Measurements from ENCODE around the gene VKORC1. TPM values are rescaled to one million over a fixed set of nuclear protein-coding genes. Genes with fewer than 3 reads are reported as not detected.

Gene VKORC1
- total and polyA plus RNA-seq, 10 donors = 23.5 to 74.2 (median 51.6) TPM

DNA sequence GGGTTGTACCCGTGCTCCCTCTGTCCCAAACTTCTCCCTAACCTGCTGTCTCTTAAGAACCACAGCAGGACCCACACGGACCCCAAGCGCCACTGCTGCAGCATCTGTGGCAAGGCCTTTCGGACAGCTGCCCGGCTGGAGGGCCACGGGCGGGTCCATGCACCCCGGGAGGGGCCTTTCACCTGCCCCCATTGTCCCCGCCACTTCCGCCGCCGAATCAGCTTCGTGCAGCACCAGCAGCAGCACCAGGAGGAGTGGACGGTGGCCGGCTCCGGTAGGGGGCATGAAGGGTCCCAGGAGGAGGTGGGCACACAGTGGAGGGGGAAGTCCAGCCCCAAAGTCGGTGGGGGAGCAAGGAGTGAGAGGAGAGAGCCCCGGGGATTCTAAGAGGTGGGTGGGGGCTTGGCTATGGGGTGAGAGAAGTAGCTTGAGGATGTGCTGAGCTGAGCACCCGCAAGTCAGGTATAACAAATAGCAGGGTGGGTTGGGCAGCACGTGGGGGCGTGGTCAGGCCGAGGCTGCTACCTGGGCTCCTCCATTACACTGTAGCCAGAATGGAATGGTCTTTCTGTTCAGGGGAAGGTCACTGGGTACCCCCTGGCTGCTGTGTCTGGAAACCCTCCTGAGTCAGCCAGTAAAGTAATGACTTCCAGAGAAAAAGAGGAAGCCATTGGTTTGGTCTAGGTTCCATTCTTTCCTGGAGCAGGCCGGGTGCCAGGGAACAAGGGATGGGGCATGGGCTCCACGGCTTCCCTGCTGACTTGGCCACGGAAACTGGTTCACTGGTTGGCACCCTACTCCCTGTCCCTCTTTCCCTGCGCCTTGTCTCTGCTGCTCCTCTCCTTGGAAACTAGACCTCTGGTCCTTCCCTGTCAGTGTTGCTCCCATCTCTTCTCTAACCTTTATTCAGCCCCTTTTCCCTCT, 12.9 kb downstream of the VKORC1 start:
- H3K36me3 ChIP-seq = peaks cover 0 to 100% (median 80%) of the 10 kb centered on the region in 6 donors
- intact Hi-C loops (cut with DNase I; ENCODE audit: low total_unique reads) = no loop called here
- DNase-seq = peak; percentile 70
- no peaks in the 10 kb centered on the region for H3K27me3 ChIP-seq (replicated peaks in 1 of 7)
- no peak overlapping the region for H3K27ac ChIP-seq
- TF ChIP-seq POLR2AphosphoS5 (IDR thresholded peaks at IDR 0.05) (peak in 1 of 3 donors; percentile 61), POLR2A (IDR thresholded peaks at IDR 0.05) (no peak)
- no peak overlapping the region for H3K4me3 ChIP-seq
- H3K9me3 ChIP-seq = no peaks in the 10 kb centered on the region
- 84 to 93% (median 88%) methylated on average over 26 of the region's 26 CpGs for WGBS, 5 donors
- peaks cover 0 to 69% (median 24%) of the 10 kb centered on the region in 6 donors for H3K4me1 ChIP-seq

DNA sequence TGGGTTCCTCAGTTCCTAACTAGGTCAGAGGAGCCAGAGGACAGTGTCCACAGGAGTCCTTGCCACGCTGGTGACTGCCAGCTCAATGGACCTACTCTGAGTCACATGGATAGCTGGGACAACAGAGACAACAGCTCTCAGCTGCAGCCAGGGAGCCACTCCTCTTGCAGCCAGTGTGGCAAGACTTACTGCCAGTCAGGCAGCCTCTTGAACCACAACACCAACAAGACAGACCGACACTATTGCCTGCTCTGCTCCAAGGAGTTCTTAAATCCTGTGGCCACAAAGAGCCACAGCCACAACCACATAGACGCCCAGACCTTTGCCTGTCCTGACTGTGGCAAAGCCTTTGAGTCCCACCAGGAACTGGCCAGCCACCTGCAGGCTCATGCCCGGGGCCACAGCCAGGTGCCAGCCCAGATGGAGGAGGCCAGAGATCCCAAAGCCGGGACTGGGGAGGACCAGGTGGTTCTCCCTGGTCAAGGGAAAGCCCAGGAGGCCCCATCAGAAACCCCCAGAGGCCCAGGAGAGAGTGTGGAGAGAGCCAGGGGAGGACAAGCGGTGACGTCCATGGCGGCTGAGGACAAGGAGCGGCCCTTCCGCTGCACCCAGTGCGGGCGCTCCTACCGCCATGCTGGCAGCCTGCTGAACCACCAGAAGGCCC, 13.7 kb downstream of the VKORC1 start:
- DNase-seq = peak; percentile 59
- no peaks in the 10 kb centered on the region for H3K27me3 ChIP-seq (replicated peaks in 1 of 7)
- H3K4me1 ChIP-seq = peaks cover 0 to 77% (median 30%) of the 10 kb centered on the region in 6 donors
- H3K27ac ChIP-seq = no peak overlapping the region
- peaks cover 0 to 100% (median 84%) of the 10 kb centered on the region in 6 donors for H3K36me3 ChIP-seq
- WGBS, 5 donors = 89 to 95% (median 95%) methylated on average over 11 to 13 of the region's 13 CpGs
- no peaks in the 10 kb centered on the region for H3K9me3 ChIP-seq
- TF ChIP-seq POLR2AphosphoS5 (IDR thresholded peaks at IDR 0.05) (peak in 1 of 3 donors; percentile 3), POLR2A (IDR thresholded peaks at IDR 0.05) (no peak)
- no peak overlapping the region for H3K4me3 ChIP-seq
- intact Hi-C loops (cut with DNase I; ENCODE audit: low total_unique reads) = no loop called here

DNA sequence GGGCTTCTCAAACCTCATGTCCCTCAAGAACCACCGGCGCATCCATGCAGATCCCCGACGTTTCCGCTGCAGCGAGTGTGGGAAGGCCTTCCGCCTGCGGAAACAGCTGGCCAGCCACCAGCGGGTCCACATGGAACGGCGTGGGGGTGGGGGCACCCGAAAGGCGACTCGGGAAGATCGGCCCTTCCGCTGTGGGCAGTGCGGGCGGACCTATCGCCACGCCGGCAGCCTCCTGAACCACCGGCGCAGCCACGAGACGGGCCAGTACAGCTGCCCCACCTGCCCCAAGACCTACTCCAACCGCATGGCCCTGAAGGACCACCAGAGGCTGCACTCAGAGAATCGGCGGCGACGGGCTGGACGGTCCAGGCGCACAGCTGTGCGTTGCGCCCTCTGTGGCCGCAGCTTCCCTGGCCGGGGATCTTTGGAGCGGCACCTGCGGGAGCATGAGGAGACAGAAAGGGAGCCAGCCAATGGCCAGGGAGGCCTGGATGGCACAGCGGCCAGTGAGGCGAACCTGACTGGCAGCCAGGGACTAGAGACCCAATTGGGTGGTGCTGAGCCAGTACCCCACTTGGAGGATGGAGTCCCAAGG, 14.5 kb downstream of the VKORC1 start:
- H3K27me3 ChIP-seq (replicated peaks in 1 of 7) = no peaks in the 10 kb centered on the region
- no peak overlapping the region for H3K27ac ChIP-seq
- peak; percentile 76 for DNase-seq
- intact Hi-C loops (cut with DNase I; ENCODE audit: low total_unique reads) = no loop called here
- WGBS, 5 donors = 92 to 97% (median 95%) methylated on average over 11 to 40 of the region's 40 CpGs
- H3K4me1 ChIP-seq = peaks cover 4 to 84% (median 37%) of the 10 kb centered on the region in 6 donors
- TF ChIP-seq POLR2AphosphoS5 (IDR thresholded peaks at IDR 0.05) = peak in 1 of 3 donors; percentile 61
- TF ChIP-seq, protein P1, sequence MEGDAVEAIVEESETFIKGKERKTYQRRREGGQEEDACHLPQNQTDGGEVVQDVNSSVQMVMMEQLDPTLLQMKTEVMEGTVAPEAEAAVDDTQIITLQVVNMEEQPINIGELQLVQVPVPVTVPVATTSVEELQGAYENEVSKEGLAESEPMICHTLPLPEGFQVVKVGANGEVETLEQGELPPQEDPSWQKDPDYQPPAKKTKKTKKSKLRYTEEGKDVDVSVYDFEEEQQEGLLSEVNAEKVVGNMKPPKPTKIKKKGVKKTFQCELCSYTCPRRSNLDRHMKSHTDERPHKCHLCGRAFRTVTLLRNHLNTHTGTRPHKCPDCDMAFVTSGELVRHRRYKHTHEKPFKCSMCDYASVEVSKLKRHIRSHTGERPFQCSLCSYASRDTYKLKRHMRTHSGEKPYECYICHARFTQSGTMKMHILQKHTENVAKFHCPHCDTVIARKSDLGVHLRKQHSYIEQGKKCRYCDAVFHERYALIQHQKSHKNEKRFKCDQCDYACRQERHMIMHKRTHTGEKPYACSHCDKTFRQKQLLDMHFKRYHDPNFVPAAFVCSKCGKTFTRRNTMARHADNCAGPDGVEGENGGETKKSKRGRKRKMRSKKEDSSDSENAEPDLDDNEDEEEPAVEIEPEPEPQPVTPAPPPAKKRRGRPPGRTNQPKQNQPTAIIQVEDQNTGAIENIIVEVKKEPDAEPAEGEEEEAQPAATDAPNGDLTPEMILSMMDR (IDR thresholded peaks at IDR 0.05 in 8 of 11, conservative IDR thresholded peaks at IDR 0.05 in 3 of 11) = no peak
- H3K9me3 ChIP-seq = no peaks in the 10 kb centered on the region
- H3K36me3 ChIP-seq = peaks cover 0 to 96% (median 83%) of the 10 kb centered on the region in 6 donors
- no peak overlapping the region for H3K4me3 ChIP-seq

DNA sequence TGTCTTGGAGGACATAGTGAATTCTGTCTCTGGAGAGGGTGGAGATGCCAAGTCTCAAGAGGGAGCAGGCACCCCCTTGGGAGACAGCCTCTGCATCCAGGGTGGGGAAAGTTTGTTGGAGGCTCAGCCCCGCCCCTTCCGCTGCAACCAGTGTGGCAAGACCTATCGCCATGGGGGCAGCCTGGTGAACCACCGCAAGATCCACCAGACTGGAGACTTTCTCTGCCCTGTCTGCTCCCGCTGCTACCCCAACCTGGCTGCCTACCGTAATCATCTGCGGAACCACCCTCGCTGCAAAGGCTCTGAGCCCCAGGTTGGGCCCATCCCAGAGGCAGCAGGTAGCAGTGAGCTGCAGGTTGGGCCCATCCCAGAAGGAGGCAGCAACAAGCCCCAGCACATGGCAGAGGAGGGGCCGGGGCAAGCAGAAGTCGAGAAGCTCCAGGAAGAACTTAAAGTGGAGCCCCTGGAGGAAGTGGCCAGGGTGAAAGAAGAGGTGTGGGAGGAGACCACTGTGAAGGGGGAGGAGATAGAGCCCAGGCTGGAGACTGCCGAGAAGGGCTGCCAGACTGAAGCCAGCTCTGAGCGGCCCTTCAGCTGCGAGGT, 15.2 kb downstream of the VKORC1 start:
- TF ChIP-seq, protein P1 (IDR thresholded peaks at IDR 0.05 in 8 of 11, conservative IDR thresholded peaks at IDR 0.05 in 3 of 11) = no peak
- TF ChIP-seq POLR2AphosphoS5 (IDR thresholded peaks at IDR 0.05) = no peak
- no peak for TF ChIP-seq POLR2A (IDR thresholded peaks at IDR 0.05)
- Histone ChIP-seq H3K4me3 (no peak overlapping the region), H3K27me3 (replicated peaks in 1 of 7) (no peaks in the 10 kb centered on the region), H3K27ac (peak overlapping the region in 2 of 8 donors; percentile 10 to 11), H3K9me3 (no peaks in the 10 kb centered on the region), H3K36me3 (peaks cover 0 to 89% (median 78%) of the 10 kb centered on the region in 6 donors), H3K4me1 (peaks cover 8 to 88% (median 44%) of the 10 kb centered on the region in 6 donors)
- intact Hi-C loops (cut with DNase I; ENCODE audit: low total_unique reads) = no loop called here
- DNase-seq = peak; percentile 74
- WGBS, 5 donors = 60 to 79% (median 69%) methylated on average over 12 to 13 of the region's 13 CpGs
